K562 (cell line): ENCODE data around the gene ITPR1. TPM values are rescaled to one million over a fixed set of nuclear protein-coding genes. Genes with fewer than 3 reads are reported as not detected.

ENCODE experiments used
- polyA plus RNA-seq, 8 experiments: library from polyadenylated mRNA; depleted of rRNA in 4 of 8; stranded (reverse) in 5 of 8; unstranded in 3 of 8; fragments of >200 nt; fragmentation: Nextera tagmentation in 2 of 8; fragmentation: Illumina TruSeq in 1 of 8; extraction: Ambion mirVana in 2 of 8; extraction: Trizol in 1 of 8; gene quantifications; 2 replicates each; pipeline versions ENCODE4 v1.2.1 to v1.2.3, GENCODE V29; 2011 to 2014; ENCODE audit warnings: inconsistent platforms in 1 of 8, missing spikeins in 1 of 8
- total RNA-seq, 7 experiments: library from RNA; depleted of rRNA in 6 of 7; stranded (reverse); fragments of >200 nt in 6 of 7; fragmentation: Illumina TruSeq in 2 of 7; extraction: Trizol in 2 of 7; gene quantifications; 2 replicates each; pipeline versions ENCODE4 v1.2.1 to v1.2.3, GENCODE V29; 2011 to 2021; ENCODE audit warnings: low replicate concordance in 1 of 7
- TF ChIP-seq, protein P1 (sequence below), 2 experiments: fragments of 450-650 bp in 1 of 2; sonication (generic) in 1 of 2; formaldehyde crosslinking in 1 of 2; IDR thresholded peaks; 2 replicates each; pipeline versions ENCODE4 v1.7.1 to v1.9.0; 2016 to 2022; ENCODE audit warnings: inconsistent platforms in 1 of 2, mild to moderate bottlenecking in 1 of 2, missing genetic modification reagents in 1 of 2

Gene ITPR1
- total and polyA plus RNA-seq, 9 of the 15 experiments (the other 6 are each of a cell fraction or from before 2014, with no cell fraction given) = 22.4 to 40.0 (median 27.4) TPM

DNA sequence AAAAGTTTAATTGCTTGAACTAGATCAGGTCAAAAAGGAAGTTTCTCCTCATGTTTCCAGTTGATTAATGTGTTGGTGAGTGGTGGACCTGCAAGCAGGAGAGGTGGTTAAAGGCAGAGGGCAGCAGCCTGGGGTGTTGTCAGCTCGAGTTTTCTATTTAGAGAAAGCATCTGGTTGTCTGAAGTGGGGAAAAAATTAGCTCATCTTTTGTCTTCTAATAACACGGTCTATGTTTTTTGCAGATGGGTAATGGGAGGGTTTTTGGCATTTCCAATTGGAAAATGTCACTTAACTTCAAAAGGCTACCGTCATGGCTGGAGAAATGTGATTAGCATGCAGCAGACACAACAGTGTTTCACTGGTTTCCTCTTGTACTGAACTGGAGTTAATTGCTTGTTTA is 122.6 kb downstream of the ITPR1 start (continued):
- TF ChIP-seq, protein P1, sequence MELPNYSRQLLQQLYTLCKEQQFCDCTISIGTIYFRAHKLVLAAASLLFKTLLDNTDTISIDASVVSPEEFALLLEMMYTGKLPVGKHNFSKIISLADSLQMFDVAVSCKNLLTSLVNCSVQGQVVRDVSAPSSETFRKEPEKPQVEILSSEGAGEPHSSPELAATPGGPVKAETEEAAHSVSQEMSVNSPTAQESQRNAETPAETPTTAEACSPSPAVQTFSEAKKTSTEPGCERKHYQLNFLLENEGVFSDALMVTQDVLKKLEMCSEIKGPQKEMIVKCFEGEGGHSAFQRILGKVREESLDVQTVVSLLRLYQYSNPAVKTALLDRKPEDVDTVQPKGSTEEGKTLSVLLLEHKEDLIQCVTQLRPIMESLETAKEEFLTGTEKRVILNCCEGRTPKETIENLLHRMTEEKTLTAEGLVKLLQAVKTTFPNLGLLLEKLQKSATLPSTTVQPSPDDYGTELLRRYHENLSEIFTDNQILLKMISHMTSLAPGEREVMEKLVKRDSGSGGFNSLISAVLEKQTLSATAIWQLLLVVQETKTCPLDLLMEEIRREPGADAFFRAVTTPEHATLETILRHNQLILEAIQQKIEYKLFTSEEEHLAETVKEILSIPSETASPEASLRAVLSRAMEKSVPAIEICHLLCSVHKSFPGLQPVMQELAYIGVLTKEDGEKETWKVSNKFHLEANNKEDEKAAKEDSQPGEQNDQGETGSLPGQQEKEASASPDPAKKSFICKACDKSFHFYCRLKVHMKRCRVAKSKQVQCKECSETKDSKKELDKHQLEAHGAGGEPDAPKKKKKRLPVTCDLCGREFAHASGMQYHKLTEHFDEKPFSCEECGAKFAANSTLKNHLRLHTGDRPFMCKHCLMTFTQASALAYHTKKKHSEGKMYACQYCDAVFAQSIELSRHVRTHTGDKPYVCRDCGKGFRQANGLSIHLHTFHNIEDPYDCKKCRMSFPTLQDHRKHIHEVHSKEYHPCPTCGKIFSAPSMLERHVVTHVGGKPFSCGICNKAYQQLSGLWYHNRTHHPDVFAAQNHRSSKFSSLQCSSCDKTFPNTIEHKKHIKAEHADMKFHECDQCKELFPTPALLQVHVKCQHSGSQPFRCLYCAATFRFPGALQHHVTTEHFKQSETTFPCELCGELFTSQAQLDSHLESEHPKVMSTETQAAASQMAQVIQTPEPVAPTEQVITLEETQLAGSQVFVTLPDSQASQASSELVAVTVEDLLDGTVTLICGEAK (IDR thresholded peaks at IDR 0.05) = no peak
- TF ChIP-seq, protein P1 (CRISPR knock-in tag; IDR thresholded peaks at IDR 0.05) = no peak
